ENCODE results near the gene SCN8A. TPM values are rescaled to one million over a fixed set of nuclear protein-coding genes. Genes with fewer than 3 reads are reported as not detected.

SCN8A gene
- total and polyA plus RNA-seq, 2 donors from 2014 or later = 0.34 to 1.4 TPM

DNA sequence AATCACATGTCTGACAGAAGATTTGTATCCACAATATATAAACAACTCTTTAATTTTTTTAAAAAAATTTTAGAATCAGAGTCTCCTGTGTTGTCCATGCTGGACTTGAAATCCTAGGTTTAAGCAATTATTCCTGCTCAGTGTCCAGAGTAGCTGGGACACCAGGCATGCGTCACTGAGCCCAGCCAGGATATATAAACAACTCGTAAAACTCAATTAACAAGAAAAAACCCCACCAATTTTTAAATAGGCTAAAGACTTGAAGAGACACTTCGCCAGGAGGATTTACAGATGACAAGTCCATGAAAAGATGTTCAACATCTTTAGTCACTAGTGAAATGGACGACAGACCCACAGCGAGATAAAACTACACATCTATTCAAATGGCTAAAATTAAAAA lies 2.0 kb upstream of the SCN8A start:
- FAIRE-seq (no peak), DNase-seq (no peak)
- H3K27ac ChIP-seq (ENCODE audit: low read depth in 2 of 2, low read length in 2 of 2) = no peak overlapping the region
- TF ChIP-seq, protein P1, sequence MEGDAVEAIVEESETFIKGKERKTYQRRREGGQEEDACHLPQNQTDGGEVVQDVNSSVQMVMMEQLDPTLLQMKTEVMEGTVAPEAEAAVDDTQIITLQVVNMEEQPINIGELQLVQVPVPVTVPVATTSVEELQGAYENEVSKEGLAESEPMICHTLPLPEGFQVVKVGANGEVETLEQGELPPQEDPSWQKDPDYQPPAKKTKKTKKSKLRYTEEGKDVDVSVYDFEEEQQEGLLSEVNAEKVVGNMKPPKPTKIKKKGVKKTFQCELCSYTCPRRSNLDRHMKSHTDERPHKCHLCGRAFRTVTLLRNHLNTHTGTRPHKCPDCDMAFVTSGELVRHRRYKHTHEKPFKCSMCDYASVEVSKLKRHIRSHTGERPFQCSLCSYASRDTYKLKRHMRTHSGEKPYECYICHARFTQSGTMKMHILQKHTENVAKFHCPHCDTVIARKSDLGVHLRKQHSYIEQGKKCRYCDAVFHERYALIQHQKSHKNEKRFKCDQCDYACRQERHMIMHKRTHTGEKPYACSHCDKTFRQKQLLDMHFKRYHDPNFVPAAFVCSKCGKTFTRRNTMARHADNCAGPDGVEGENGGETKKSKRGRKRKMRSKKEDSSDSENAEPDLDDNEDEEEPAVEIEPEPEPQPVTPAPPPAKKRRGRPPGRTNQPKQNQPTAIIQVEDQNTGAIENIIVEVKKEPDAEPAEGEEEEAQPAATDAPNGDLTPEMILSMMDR (IDR thresholded peaks at IDR 0.05; ENCODE audit: borderline replicate concordance, extremely low read depth, insufficient read depth) = no peak
- no peaks in the 10 kb centered on the region for H3K27me3 ChIP-seq (ENCODE audit: control insufficient read depth, insufficient read depth, low read length)
- no peaks in the 10 kb centered on the region for H3K36me3 ChIP-seq (ENCODE audit: control insufficient read depth in 2 of 3, insufficient read depth in 3 of 3, low read length in 3 of 3)
- H3K9me3 ChIP-seq (ENCODE audit: control insufficient read depth in 2 of 3, insufficient read depth in 1 of 3, low read length in 3 of 3) = no peaks in the 10 kb centered on the region
- intact Hi-C loops (cut with DNase I) = no loop called here
- H3K4me1 ChIP-seq (ENCODE audit: control insufficient read depth in 2 of 3, insufficient read depth in 2 of 3, low read depth in 1 of 3, low read length in 3 of 3) = no peaks in the 10 kb centered on the region
- H3K9ac ChIP-seq (ENCODE audit: low read length in 3 of 3) = no peak overlapping the region
- no peak overlapping the region for H3K4me3 ChIP-seq (ENCODE audit: low read length in 3 of 3)

DNA sequence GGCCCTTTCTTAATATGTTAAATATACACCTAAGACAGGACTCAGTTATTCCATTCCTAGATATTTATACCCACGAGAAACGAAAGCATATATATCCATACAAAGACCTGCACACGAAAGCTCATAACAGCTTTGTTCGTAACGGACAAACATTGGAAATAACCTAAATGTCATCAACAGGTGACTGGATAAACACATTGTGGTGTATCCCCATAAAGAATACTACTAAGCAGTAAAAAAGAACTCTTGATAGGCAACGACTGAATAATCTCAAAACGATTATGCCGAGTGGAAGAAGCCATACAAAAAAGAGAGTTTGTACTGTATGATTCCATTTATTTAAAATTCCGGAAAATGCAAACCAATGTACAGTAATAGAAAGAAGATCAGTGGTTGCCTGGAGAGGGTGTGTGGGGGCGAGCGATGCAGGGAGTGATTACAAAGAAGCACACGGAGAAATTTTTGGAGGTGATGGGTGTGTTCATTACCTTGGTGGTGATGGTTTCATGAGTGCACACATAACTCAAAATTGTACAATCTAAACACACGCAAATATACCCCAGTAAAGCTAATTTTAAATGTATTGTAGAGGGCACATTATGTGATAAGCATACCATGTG lies 1.4 kb upstream of the SCN8A start:
- DNase-seq = no peak
- TF ChIP-seq, protein P1 (IDR thresholded peaks at IDR 0.05; ENCODE audit: borderline replicate concordance, extremely low read depth, insufficient read depth) = no peak
- H3K27ac ChIP-seq (ENCODE audit: low read depth in 2 of 2, low read length in 2 of 2) = no peak overlapping the region

DNA sequence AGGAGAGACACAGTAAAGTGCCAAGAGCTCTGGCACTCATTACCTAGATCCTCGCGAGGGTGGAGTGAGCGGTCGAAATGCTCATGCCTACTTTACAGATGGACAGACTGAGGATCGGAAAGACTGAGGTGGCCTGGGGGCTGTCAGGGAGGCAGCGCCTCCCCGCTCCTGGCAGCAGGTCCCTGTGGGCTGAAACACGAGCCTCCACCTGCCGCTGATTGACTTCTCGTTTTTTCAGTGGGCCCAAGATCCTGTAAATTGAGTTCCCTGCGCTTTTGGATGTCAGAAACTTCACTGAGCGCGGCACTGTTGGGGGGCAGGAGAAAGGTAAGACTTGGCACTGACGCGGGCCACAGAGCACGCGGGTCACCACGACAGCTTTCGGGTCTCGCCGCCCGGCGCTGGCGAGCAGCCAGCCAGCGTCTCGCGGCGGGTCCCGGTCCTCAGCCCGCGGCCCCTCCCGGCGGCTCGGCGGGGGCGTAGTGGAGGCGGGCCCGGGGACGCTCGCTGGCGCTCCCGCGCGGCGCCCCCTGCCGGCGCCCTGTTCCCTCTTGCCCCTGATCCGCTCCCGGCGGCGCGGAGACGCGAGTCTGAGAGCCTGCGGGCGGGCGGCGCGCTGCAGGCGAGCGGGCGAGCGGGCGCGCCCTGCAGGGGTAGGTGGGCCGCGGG lies 552 bp upstream of the SCN8A start:
- intact Hi-C loops (cut with DNase I) = no loop called here
- Histone ChIP-seq H3K36me3 (ENCODE audit: control insufficient read depth in 2 of 3, insufficient read depth in 3 of 3, low read length in 3 of 3) (no peaks in the 10 kb centered on the region), H3K9ac (ENCODE audit: low read length in 3 of 3) (no peak overlapping the region), H3K4me1 (ENCODE audit: control insufficient read depth in 2 of 3, insufficient read depth in 2 of 3, low read depth in 1 of 3, low read length in 3 of 3) (no peaks in the 10 kb centered on the region), H3K27me3 (ENCODE audit: control insufficient read depth, insufficient read depth, low read length) (no peaks in the 10 kb centered on the region), H3K27ac (ENCODE audit: low read depth in 2 of 2, low read length in 2 of 2) (no peak overlapping the region), H3K9me3 (ENCODE audit: control insufficient read depth in 2 of 3, insufficient read depth in 1 of 3, low read length in 3 of 3) (no peaks in the 10 kb centered on the region), H3K4me3 (ENCODE audit: low read length in 3 of 3) (peak overlapping the region; percentile 18 to 67 (median 52))
- FAIRE-seq (no peak), DNase-seq (peak; percentile 72 to 93 (median 86))
- TF ChIP-seq, protein P1 (IDR thresholded peaks at IDR 0.05; ENCODE audit: borderline replicate concordance, extremely low read depth, insufficient read depth) = peak; percentile 39

More for the DNA sequence above, 1.4 kb upstream of the SCN8A start:
- Histone ChIP-seq H3K4me1 (ENCODE audit: control insufficient read depth in 2 of 3, insufficient read depth in 2 of 3, low read depth in 1 of 3, low read length in 3 of 3) (no peaks in the 10 kb centered on the region), H3K36me3 (ENCODE audit: control insufficient read depth in 2 of 3, insufficient read depth in 3 of 3, low read length in 3 of 3) (no peaks in the 10 kb centered on the region), H3K4me3 (ENCODE audit: low read length in 3 of 3) (no peak overlapping the region), H3K9ac (ENCODE audit: low read length in 3 of 3) (no peak overlapping the region), H3K9me3 (ENCODE audit: control insufficient read depth in 2 of 3, insufficient read depth in 1 of 3, low read length in 3 of 3) (no peaks in the 10 kb centered on the region), H3K27me3 (ENCODE audit: control insufficient read depth, insufficient read depth, low read length) (no peaks in the 10 kb centered on the region)
- intact Hi-C loops (cut with DNase I) = no loop called here
- no peak for FAIRE-seq
